Measurements from ENCODE around the gene NKAIN1. TPM values are rescaled to one million over a fixed set of nuclear protein-coding genes. Genes with fewer than 3 reads are reported as not detected.

The NKAIN1 gene
- polyA plus RNA-seq, 2 of the 4 experiments (the other 2 are of a cell fraction) = 0.74 to 0.80 TPM

DNA sequence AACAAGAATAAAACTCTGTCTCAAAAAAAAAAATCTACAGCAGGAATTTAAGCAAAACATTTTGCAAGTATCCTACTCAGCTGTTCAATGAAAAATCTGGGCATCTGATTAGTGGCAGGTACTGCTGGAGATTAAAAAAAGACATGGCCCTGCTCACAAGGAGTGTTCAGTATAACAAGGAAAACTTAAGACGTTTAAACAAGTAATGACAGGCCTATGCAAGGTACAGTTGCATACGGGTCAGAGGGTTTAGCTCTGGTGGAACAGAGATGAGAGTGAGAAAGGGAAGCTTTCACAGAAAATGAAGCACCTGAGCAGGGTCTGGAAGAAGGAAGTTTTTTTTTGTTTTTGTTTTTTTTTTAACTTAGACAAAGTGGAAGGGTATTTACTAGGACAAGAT is 33.9 kb upstream of the NKAIN1 start:
- CTCF ChIA-PET = interaction anchor here (0.5 to 0.7 kb wide), 2 partner anchors 12 to 15 kb away, joined by 3 to 4 read pairs; no protein-coding TSS in a partner anchor
- no peak for FAIRE-seq

GRCh38 chr1:31272369-31272768 is 32.7 kb upstream of the NKAIN1 start:
- no peak for TF ChIP-seq RARB (CRISPR knock-in tag; IDR thresholded peaks at IDR 0.05)
- TF ChIP-seq ATOH8 (CRISPR knock-in tag; IDR thresholded peaks at IDR 0.05; ENCODE audit: low read depth) = no peak
- no peak for TF ChIP-seq KDM5A (IDR thresholded peaks at IDR 0.05)
- TF ChIP-seq RNF2 (IDR thresholded peaks at IDR 0.05; ENCODE audit: borderline replicate concordance, low read depth) = no peak
- TF ChIP-seq, protein P1, sequence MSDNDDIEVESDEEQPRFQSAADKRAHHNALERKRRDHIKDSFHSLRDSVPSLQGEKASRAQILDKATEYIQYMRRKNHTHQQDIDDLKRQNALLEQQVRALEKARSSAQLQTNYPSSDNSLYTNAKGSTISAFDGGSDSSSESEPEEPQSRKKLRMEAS (IDR thresholded peaks at IDR 0.05) = no peak
- TF ChIP-seq HDAC2 (IDR thresholded peaks at IDR 0.05) = no peak
- no peak for TF ChIP-seq KDM1A (IDR thresholded peaks at IDR 0.05; ENCODE audit: low read depth)
- POLR2A ChIA-PET = no interaction called here
- H3K27ac ChIP-seq = no peak overlapping the region
- CTCF ChIA-PET = interaction anchor here (1.1 to 1.8 kb wide), 3 partner anchors 15 to 276 kb away, joined by 3 to 4 read pairs (median 3); no protein-coding TSS in a partner anchor
- no peak overlapping the region for H3K4me2 ChIP-seq
- FAIRE-seq (no peak), ATAC-seq (no peak), DNase-seq (ENCODE audit: low read depth in 1 of 2, low spot score in 1 of 2) (no peak)
- no peaks in the 10 kb centered on the region for H3K9me3 ChIP-seq
- 94% methylated on average over 3 of the region's 3 CpGs for WGBS (ENCODE audit: missing lambda C conversion rate)
- H3K4me1 ChIP-seq = no peaks in the 10 kb centered on the region
- H3K4me3 ChIP-seq = no peak overlapping the region

More for the DNA sequence above, 33.9 kb upstream of the NKAIN1 start:
- no peak for TF ChIP-seq ZC3H11A (IDR thresholded peaks at IDR 0.05)
- TF ChIP-seq FOXS1 (CRISPR knock-in tag; IDR thresholded peaks at IDR 0.05) = no peak
- TF ChIP-seq ZFP36 (IDR thresholded peaks at IDR 0.05; ENCODE audit: borderline replicate concordance, partially characterized antibody) = no peak
- TF ChIP-seq, protein P2, sequence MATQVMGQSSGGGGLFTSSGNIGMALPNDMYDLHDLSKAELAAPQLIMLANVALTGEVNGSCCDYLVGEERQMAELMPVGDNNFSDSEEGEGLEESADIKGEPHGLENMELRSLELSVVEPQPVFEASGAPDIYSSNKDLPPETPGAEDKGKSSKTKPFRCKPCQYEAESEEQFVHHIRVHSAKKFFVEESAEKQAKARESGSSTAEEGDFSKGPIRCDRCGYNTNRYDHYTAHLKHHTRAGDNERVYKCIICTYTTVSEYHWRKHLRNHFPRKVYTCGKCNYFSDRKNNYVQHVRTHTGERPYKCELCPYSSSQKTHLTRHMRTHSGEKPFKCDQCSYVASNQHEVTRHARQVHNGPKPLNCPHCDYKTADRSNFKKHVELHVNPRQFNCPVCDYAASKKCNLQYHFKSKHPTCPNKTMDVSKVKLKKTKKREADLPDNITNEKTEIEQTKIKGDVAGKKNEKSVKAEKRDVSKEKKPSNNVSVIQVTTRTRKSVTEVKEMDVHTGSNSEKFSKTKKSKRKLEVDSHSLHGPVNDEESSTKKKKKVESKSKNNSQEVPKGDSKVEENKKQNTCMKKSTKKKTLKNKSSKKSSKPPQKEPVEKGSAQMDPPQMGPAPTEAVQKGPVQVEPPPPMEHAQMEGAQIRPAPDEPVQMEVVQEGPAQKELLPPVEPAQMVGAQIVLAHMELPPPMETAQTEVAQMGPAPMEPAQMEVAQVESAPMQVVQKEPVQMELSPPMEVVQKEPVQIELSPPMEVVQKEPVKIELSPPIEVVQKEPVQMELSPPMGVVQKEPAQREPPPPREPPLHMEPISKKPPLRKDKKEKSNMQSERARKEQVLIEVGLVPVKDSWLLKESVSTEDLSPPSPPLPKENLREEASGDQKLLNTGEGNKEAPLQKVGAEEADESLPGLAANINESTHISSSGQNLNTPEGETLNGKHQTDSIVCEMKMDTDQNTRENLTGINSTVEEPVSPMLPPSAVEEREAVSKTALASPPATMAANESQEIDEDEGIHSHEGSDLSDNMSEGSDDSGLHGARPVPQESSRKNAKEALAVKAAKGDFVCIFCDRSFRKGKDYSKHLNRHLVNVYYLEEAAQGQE (IDR thresholded peaks at IDR 0.05) = no peak
- no peak for TF ChIP-seq BHLHE40 (IDR thresholded peaks at IDR 0.05; ENCODE audit: low read depth, low read length)
- no peak for TF ChIP-seq HES2 (IDR thresholded peaks at IDR 0.05)
- TF ChIP-seq NPAS2 (CRISPR knock-in tag; IDR thresholded peaks at IDR 0.05; ENCODE audit: borderline replicate concordance) = no peak
- TF ChIP-seq CBX8 (IDR thresholded peaks at IDR 0.05) = no peak
- TF ChIP-seq EP300 (IDR thresholded peaks at IDR 0.05) = no peak
- no peak for TF ChIP-seq KDM1A (IDR thresholded peaks at IDR 0.05; ENCODE audit: low read depth)
- no peak overlapping the region for H3K4me2 ChIP-seq
- 90% methylated on average over 2 of the region's 2 CpGs for WGBS (ENCODE audit: missing lambda C conversion rate)
- DNase-seq (ENCODE audit: low read depth in 1 of 2, low spot score in 1 of 2) = no peak
- H3K4me1 ChIP-seq = no peaks in the 10 kb centered on the region
- no peaks in the 10 kb centered on the region for H3K9me3 ChIP-seq
- POLR2A ChIA-PET = no interaction called here
- H3K27ac ChIP-seq = no peak overlapping the region
- H3K4me3 ChIP-seq = no peak overlapping the region
- no peak for ATAC-seq

DNA sequence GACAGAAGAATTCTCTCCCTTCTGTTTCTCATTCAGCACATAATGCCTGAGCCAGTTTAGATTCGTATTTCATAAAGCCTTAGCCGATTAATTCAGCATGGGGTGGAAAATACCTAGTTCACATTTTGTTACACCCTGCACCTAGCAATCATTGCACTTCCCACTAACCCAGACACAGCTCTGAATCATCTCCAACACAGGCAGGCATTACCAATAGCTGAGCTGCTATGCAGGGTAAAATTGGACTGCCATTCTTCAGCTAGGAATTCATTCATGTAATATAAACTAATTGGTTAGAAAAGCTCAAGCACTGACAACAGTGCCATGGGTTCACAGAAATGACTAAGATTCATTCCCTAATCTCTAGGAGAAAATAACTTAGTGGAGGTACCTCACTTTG is 26.9 kb upstream of the NKAIN1 start:
- no peak overlapping the region for H3K4me3 ChIP-seq
- CTCF ChIA-PET = interaction anchor here (0.6 kb wide), 2 partner anchors 67 to 104 kb away, joined by 3 read pairs; no protein-coding TSS in a partner anchor
- POLR2A ChIA-PET = no interaction called here
- H3K27ac ChIP-seq = no peak overlapping the region
- H3K9me3 ChIP-seq = no peaks in the 10 kb centered on the region
- DNase-seq (ENCODE audit: low read depth in 1 of 2, low spot score in 1 of 2) = no peak
- FAIRE-seq = no peak
- H3K4me2 ChIP-seq = no peak overlapping the region
- ATAC-seq = no peak
- 97% methylated on average over 2 of the region's 2 CpGs for WGBS (ENCODE audit: missing lambda C conversion rate)
- TF ChIP-seq RNF2 (IDR thresholded peaks at IDR 0.05; ENCODE audit: borderline replicate concordance, low read depth) = no peak
- no peaks in the 10 kb centered on the region for H3K4me1 ChIP-seq

All from A549 (cell line).